WTC11 (cell line): Measurements from ENCODE around the gene LEKR1. TPM values are rescaled to one million over a fixed set of nuclear protein-coding genes. Genes with fewer than 3 reads are reported as not detected.

Experiments
- ARID4B ChIP-seq: sonication (generic); formaldehyde crosslinking; IDR thresholded peaks from 2 replicates; pipeline ENCODE4 v1.8.0; 2023; ENCODE audit warnings: missing genetic modification reagents, mild to moderate bottlenecking, borderline replicate concordance
- ATF2 ChIP-seq: sonication (generic); formaldehyde crosslinking; IDR thresholded peaks from 2 replicates; pipeline ENCODE4 v1.8.1; 2022; ENCODE audit warnings: low read depth, missing genetic modification reagents, borderline replicate concordance
- CREB1 ChIP-seq: sonication (generic); formaldehyde crosslinking; IDR thresholded peaks from 2 replicates; pipeline ENCODE4 v1.8.0; 2023; ENCODE audit warnings: mild to moderate bottlenecking, missing genetic modification reagents
- E2F5 ChIP-seq: sonication (generic); formaldehyde crosslinking; IDR thresholded peaks from 2 replicates; pipeline ENCODE4 v1.8.1; 2022; ENCODE audit warnings: mild to moderate bottlenecking, moderate library complexity, missing genetic modification reagents
- ELF4 ChIP-seq: sonication (generic); formaldehyde crosslinking; IDR thresholded peaks from 2 replicates; pipeline ENCODE4 v1.8.1; 2022; ENCODE audit warnings: low read depth, mild to moderate bottlenecking, moderate library complexity, missing genetic modification reagents
- GTF2I ChIP-seq: fragments of 250-450 bp; sonication (Bioruptor Pico); conservative IDR thresholded peaks from 2 replicates; pipeline ENCODE4 v1.4.0; 2021; ENCODE audit warnings: mild to moderate bottlenecking
- JUN ChIP-seq: sonication (generic); formaldehyde crosslinking; IDR thresholded peaks from 2 replicates; pipeline ENCODE4 v1.8.0; 2023; ENCODE audit warnings: mild to moderate bottlenecking, missing genetic modification reagents
- NFATC4 ChIP-seq: fragments of 250-450 bp; sonication (Bioruptor Pico); IDR thresholded peaks from 2 replicates; pipeline ENCODE4 v1.9.0; 2021; ENCODE audit warnings: mild to moderate bottlenecking
- NR1H2 ChIP-seq: sonication (generic); formaldehyde crosslinking; IDR thresholded peaks from 2 replicates; pipeline ENCODE4 v1.9.0; 2021; ENCODE audit warnings: mild to moderate bottlenecking, moderate library complexity, missing genetic modification reagents
- OVOL2 ChIP-seq: fragments of 250-450 bp; sonication (Bioruptor Pico); IDR thresholded peaks from 2 replicates; pipeline ENCODE4 v1.9.0; 2021; ENCODE audit warnings: mild to moderate bottlenecking, borderline replicate concordance
- STAT6 ChIP-seq: sonication (generic); formaldehyde crosslinking; conservative IDR thresholded peaks from 2 replicates; pipeline ENCODE4 v1.8.1; 2023; ENCODE audit warnings: mild to moderate bottlenecking, low read depth, missing genetic modification reagents, moderate library complexity
- ZNF138 ChIP-seq: sonication (generic); formaldehyde crosslinking; conservative IDR thresholded peaks from 2 replicates; pipeline ENCODE4 v1.8.1; 2022; ENCODE audit warnings: mild to moderate bottlenecking, moderate library complexity, missing genetic modification reagents
- ZNF281 ChIP-seq: sonication (generic); formaldehyde crosslinking; IDR thresholded peaks from 2 replicates; pipeline ENCODE4 v1.8.0; 2023; ENCODE audit warnings: mild to moderate bottlenecking, missing genetic modification reagents
- ZSCAN18 ChIP-seq: fragments of 250-450 bp; sonication (Bioruptor Pico); IDR thresholded peaks from 2 replicates; pipeline ENCODE4 v2.1.2; 2022; ENCODE audit warnings: mild to moderate bottlenecking, moderate library complexity
- total RNA-seq: library from RNA; stranded (reverse); gene quantifications from 3 replicates; pipeline ENCODE4 v1.2.3, GENCODE V29; 2021
- TF ChIP-seq, protein P1 (sequence below): sonication (generic); formaldehyde crosslinking; IDR thresholded peaks from 2 replicates; pipeline ENCODE4 v1.8.0; 2022; ENCODE audit warnings: mild to moderate bottlenecking, missing genetic modification reagents
- TF ChIP-seq, protein P2 (sequence below): sonication (generic); formaldehyde crosslinking; IDR thresholded peaks from 2 replicates; pipeline ENCODE4 v1.8.1; 2022; ENCODE audit warnings: missing genetic modification reagents, borderline replicate concordance
- TF ChIP-seq, protein P3 (sequence below): sonication (generic); formaldehyde crosslinking; IDR thresholded peaks from 2 replicates; pipeline ENCODE4 v1.8.1; 2023; ENCODE audit warnings: mild to moderate bottlenecking, missing genetic modification reagents

LEKR1 gene
- total RNA-seq, 1 experiment from 2014 or later, result 0.09 TPM

- TF ChIP-seq ZSCAN18 (CRISPR knock-in tag) (no peak), ELF4 (CRISPR knock-in tag) (no peak), NFATC4 (CRISPR knock-in tag) (no peak; the same call in 1 of the 2 replicates), JUN (peak; percentile 91; the same call in 1 of the 2 replicates), ATF2 (CRISPR knock-in tag) (no peak), E2F5 (peak; percentile 92), CREB1 (CRISPR knock-in tag) (0 out of 2 replicates have a peak, but pooled peaks have one; percentile 73), STAT6 (CRISPR knock-in tag) (0 out of 2 replicates have a peak, but pooled peaks have one; percentile 68), ARID4B (peak; percentile 2; the same call in 1 of the 2 replicates), NR1H2 (CRISPR knock-in tag) (no peak; the same call in 1 of the 2 replicates), ZNF281 (CRISPR knock-in tag) (no peak; the same call in 1 of the 2 replicates), OVOL2 (no peak), ZNF138 (CRISPR knock-in tag) (peak; percentile 69; the same call in 1 of the 2 replicates), GTF2I (CRISPR knock-in tag) (no peak)
- TF ChIP-seq, protein P1, sequence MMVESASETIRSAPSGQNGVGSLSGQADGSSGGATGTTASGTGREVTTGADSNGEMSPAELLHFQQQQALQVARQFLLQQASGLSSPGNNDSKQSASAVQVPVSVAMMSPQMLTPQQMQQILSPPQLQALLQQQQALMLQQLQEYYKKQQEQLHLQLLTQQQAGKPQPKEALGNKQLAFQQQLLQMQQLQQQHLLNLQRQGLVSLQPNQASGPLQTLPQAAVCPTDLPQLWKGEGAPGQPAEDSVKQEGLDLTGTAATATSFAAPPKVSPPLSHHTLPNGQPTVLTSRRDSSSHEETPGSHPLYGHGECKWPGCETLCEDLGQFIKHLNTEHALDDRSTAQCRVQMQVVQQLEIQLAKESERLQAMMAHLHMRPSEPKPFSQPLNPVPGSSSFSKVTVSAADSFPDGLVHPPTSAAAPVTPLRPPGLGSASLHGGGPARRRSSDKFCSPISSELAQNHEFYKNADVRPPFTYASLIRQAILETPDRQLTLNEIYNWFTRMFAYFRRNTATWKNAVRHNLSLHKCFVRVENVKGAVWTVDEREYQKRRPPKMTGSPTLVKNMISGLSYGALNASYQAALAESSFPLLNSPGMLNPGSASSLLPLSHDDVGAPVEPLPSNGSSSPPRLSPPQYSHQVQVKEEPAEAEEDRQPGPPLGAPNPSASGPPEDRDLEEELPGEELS, result peak; percentile 97
- TF ChIP-seq, protein P2, sequence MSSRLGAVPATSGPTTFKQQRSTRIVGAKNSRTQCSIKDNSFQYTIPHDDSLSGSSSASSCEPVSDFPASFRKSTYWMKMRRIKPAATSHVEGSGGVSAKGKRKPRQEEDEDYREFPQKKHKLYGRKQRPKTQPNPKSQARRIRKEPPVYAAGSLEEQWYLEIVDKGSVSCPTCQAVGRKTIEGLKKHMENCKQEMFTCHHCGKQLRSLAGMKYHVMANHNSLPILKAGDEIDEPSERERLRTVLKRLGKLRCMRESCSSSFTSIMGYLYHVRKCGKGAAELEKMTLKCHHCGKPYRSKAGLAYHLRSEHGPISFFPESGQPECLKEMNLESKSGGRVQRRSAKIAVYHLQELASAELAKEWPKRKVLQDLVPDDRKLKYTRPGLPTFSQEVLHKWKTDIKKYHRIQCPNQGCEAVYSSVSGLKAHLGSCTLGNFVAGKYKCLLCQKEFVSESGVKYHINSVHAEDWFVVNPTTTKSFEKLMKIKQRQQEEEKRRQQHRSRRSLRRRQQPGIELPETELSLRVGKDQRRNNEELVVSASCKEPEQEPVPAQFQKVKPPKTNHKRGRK (CRISPR knock-in tag), result peak; percentile 38; the same call in 1 of the 2 replicates
- TF ChIP-seq, protein P3, sequence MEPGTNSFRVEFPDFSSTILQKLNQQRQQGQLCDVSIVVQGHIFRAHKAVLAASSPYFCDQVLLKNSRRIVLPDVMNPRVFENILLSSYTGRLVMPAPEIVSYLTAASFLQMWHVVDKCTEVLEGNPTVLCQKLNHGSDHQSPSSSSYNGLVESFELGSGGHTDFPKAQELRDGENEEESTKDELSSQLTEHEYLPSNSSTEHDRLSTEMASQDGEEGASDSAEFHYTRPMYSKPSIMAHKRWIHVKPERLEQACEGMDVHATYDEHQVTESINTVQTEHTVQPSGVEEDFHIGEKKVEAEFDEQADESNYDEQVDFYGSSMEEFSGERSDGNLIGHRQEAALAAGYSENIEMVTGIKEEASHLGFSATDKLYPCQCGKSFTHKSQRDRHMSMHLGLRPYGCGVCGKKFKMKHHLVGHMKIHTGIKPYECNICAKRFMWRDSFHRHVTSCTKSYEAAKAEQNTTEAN, result peak; percentile 89
Observed at GRCh38 chr3:156816794-156817645, 9.1 kb upstream of the LEKR1 start (continued).
